ENCODE measurements around the gene ASIC3. TPM values are rescaled to one million over a fixed set of nuclear protein-coding genes. Genes with fewer than 3 reads are reported as not detected.

The ASIC3 gene
- total RNA-seq, 6 experiments from 2014 or later: 0.53 to 1.2 (median 1.2) TPM

- no peak overlapping the region for H3K4me3 ChIP-seq
- H3K27ac ChIP-seq: no peak overlapping the region
- peaks cover 0 to 46% (median 21%) of the 10 kb centered on the region in 4 donors for H3K36me3 ChIP-seq
- no peak for ATAC-seq
- H3K4me1 ChIP-seq: peaks cover 0 to 26% (median 13%) of the 10 kb centered on the region in 4 donors
- no peaks in the 10 kb centered on the region for H3K27me3 ChIP-seq
- TF ChIP-seq POLR2A (IDR thresholded peaks at IDR 0.05) (no peak), CTCF (IDR thresholded peaks at IDR 0.05) (no peak)
- intact Hi-C loops (cut with DNase I): no loop called here
- no peak for DNase-seq
- 79% methylated on average over 4 of the region's 18 CpGs for WGBS (ENCODE audit: insufficient coverage, low coverage, low lambda C conversion rate, missing lambda C conversion rate)
- H3K9me3 ChIP-seq: no peaks in the 10 kb centered on the region
These were observed 16.1 kb downstream of the ASIC3 start for GRCh38 chr7:151064454-151064853.

GRCh38 chr7:151064993-151065392 lies 16.7 kb downstream of the ASIC3 start:
- Histone ChIP-seq H3K4me1 (peaks cover 0 to 26% (median 13%) of the 10 kb centered on the region in 4 donors), H3K4me3 (no peak overlapping the region), H3K27me3 (no peaks in the 10 kb centered on the region), H3K9me3 (no peaks in the 10 kb centered on the region), H3K27ac (no peak overlapping the region), H3K36me3 (peaks cover 0 to 52% (median 23%) of the 10 kb centered on the region in 4 donors)
- no peak for DNase-seq
- intact Hi-C loops (cut with DNase I): no loop called here
- ATAC-seq: no peak
- WGBS (ENCODE audit: insufficient coverage, low coverage, low lambda C conversion rate, missing lambda C conversion rate): 88% methylated on average over 4 of the region's 6 CpGs
- TF ChIP-seq CTCF (IDR thresholded peaks at IDR 0.05) (no peak), POLR2A (IDR thresholded peaks at IDR 0.05) (no peak)

GRCh38 chr7:151065516-151065915 lies 17.2 kb downstream of the ASIC3 start:
- no peak for DNase-seq
- TF ChIP-seq CTCF (IDR thresholded peaks at IDR 0.05) (no peak), POLR2A (IDR thresholded peaks at IDR 0.05) (no peak)
- intact Hi-C loops (cut with DNase I): no loop called here
- ATAC-seq: no peak
- Histone ChIP-seq H3K36me3 (peaks cover 0 to 57% (median 26%) of the 10 kb centered on the region in 4 donors), H3K4me1 (peaks cover 0 to 25% (median 12%) of the 10 kb centered on the region in 4 donors), H3K4me3 (no peak overlapping the region), H3K27me3 (no peaks in the 10 kb centered on the region), H3K9me3 (no peaks in the 10 kb centered on the region), H3K27ac (no peak overlapping the region)
- WGBS (ENCODE audit: insufficient coverage, low coverage, low lambda C conversion rate, missing lambda C conversion rate): 64% methylated on average over 11 of the region's 14 CpGs

GRCh38 chr7:151066273-151066974 lies 18.1 kb downstream of the ASIC3 start:
- no peak for TF ChIP-seq POLR2A (IDR thresholded peaks at IDR 0.05)
- TF ChIP-seq CTCF (IDR thresholded peaks at IDR 0.05): no peak
- peaks cover 0 to 16% (median 8%) of the 10 kb centered on the region in 4 donors for H3K4me1 ChIP-seq
- ATAC-seq (no peak), DNase-seq (no peak)
- H3K27ac ChIP-seq: no peak overlapping the region
- no peaks in the 10 kb centered on the region for H3K27me3 ChIP-seq
- peaks cover 0 to 66% (median 31%) of the 10 kb centered on the region in 4 donors for H3K36me3 ChIP-seq
- intact Hi-C loops (cut with DNase I): no loop called here
- no peak overlapping the region for H3K4me3 ChIP-seq
- no peaks in the 10 kb centered on the region for H3K9me3 ChIP-seq
- 89% methylated on average over 10 of the region's 39 CpGs for WGBS (ENCODE audit: insufficient coverage, low coverage, low lambda C conversion rate, missing lambda C conversion rate)

All from right lobe of liver (tissue), 6 donors.